Stimulated activated CD8-positive, alpha-beta memory T cell treated with anti-CD3 and anti-CD28 coated beads, Interleukin-4, amount 100 ng/mL, for 24 hours (primary cell): Measurements from ENCODE around the gene SRRM4.
"Not testable (repeated sequence)": the region's sequence is repeated elsewhere in the genome, so short reads cannot be mapped to it uniquely, and the experiment has no call there.

Experiments
- DNase-seq: peaks from one replicate; pipeline ENCODE4 v3.0.0-alpha.2; 2020; ENCODE audit warnings: low read depth

Gene SRRM4

DNA sequence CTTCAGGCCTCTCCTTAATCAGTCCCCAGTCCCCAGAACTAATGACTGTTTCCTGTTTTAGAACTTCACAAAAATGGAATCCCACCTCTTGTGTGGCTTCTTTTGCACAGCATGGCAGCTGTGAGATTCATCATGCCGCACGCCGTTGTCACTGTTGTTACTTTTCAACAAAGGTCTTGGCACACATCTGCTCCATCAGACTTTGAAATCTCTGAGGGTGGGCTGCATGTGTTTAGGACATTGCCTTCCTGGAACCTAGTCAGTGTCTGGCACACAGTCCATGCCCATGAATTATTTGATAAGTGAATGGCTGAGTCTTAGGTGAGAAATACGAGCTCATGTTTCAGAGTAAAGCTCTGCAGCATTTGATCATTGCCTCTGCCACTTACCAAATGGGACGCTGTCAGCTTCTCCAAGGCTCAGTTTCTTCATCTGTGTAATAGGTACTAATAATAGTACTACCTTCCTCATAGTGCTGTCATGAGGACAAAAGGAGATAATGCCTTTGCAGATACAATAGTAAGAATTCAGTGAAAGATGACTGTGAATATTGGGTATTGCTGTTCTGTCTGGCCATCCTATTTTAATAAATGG is 90.4 kb downstream of the SRRM4 start:
- no peak for DNase-seq

DNA sequence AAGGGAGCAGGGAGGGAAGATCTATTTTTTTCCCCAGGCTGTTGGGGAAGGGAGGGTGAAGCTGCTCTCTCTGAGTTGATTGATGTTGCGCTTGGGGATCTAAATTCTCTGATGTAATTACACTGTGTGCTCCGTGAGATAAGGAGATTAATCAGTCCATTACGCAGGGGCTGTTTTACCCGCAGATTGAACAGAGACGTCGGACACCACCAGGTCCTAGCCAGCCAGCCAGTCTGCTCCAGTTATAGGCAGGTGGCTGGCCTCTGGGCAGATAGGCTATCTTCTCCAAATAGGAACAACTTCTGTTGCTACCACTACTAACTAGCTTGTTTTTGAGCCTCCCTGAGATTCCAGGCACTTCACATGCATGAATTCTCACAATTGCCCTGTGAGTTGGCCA is 91.1 kb downstream of the SRRM4 start:
- no peak for DNase-seq

DNA sequence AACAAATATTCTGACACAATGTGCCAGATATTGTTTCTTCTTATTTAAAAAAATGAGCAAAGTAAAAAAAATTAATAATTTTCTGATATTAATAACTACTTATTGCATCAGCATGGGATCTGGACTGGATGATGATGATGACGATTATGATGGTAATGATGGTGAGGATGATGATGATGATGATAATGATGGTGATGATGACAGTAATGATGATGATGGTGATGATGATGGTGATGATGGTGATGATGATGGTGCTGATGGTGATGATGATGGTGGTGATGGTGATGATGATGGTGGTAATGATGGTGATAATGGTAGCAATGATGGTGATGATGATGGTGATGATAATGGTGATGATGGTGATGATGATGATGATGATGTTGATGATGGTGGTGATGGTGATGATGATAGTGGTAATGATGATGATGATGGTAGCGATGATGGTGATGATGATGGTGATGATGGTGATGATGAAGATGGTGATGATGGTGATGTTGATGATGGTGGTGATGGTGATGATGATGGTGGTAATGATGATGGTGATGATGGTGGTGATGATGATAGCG is 94.0 kb downstream of the SRRM4 start:
- no peak for DNase-seq

- no peak for DNase-seq
These were observed 94.6 kb downstream of the SRRM4 start for GRCh38 chr12:119075918-119076317.

- no peak for DNase-seq
These were observed 98.2 kb downstream of the SRRM4 start for GRCh38 chr12:119079530-119079929.

- no peak for DNase-seq
These were observed 100.7 kb downstream of the SRRM4 start for GRCh38 chr12:119082016-119082415.

- DNase-seq, result no peak
These were observed 101.2 kb downstream of the SRRM4 start for GRCh38 chr12:119082496-119082895.

- no peak for DNase-seq
These were observed 107.5 kb downstream of the SRRM4 start for GRCh38 chr12:119088685-119089379.

DNA sequence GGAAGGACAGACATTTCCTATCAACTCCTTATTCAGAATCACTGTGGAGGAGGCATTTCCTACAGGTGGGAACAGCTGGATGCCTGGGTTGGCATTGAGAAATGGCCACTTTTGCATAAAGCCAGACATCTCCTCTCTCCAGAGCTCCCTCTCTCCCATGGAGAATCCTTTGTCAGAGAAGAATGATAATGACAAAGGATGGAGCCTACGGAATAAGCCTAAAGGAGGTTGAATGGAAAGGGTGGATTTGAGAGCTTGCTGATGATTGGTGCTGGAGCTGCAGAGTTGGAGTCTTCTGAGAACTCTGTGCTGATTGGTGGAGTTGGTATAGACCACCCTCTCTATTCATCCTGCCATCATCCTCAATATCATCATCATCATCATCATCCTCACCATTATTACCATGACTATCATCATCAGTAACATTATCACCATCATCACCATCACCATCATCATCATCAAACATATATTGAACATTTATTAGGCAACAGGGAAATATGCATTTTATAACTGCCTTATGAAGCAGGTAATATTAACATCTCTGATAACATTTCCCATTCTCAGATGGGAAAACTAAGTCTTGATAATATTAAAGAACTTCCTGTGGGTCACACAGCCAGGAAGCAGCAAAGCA is 108.2 kb downstream of the SRRM4 start:
- DNase-seq, result no peak

- DNase-seq, result no peak
These were observed 108.9 kb downstream of the SRRM4 start for GRCh38 chr12:119090276-119090675.

- DNase-seq, result no peak
These were observed 109.5 kb downstream of the SRRM4 start for GRCh38 chr12:119090865-119091264.

DNA sequence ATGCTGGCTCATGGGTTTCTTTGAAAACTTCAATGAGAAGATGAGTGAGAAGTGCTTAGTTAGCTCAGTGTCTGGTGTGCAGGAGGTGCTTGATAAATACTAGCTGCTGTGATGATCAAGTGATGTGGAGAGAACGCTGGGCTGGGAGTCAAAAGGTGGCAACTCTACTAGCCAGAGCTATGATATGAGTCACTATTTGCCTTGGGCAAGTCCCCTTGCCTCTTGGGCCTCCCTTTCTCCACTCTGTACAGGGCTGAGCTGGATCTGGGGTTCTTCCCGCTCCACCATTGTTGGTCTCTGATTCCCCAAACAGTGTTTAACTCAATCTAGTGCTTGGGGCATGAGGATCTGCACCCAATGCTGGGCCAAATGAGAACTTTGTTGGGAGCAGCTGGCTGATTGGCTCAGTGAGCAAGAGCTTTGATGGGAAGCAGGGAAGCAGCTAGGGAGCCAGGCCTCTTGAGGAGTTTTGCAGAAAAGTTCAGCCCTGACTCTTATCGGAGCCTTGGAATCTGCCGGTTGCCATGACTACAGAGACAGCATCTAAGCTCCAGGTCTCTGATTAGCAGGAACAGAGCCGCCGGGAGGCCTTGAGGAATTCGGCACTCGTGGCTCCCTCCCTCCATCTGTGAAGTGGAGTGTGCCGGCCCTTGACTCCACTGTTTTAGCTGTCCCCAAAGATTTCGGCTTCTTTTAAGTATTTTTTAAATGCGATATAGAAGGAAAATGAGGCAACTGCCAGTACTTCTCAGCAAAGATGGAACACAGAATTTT is 115.3 kb downstream of the SRRM4 start:
- no peak for DNase-seq

- DNase-seq, result no peak
These were observed 119.6 kb downstream of the SRRM4 start for GRCh38 chr12:119100933-119101332.

GRCh38 chr12:119102274-119102673 is 120.9 kb downstream of the SRRM4 start:
- DNase-seq, result no peak

DNA sequence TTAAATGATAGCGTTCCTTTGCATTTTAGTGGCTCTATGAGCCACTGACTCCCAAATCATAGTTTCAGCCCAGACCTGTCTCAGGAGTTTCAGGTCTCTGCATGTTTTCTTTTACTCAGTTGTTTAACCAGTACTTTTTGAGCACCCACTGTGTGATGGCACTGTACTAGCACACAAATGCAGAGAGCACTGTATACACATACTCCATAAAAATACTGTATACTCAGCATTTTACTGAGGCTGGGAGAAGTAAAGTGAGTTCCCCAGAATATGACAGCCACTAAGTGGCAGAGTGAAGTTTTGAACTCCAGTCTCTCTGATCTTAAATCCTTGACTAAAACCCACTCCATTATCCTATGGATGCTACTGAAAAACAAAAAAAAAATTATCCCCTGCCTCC is 121.4 kb downstream of the SRRM4 start:
- no peak for DNase-seq

- not testable (repeated sequence) for DNase-seq
These were observed 123.6 kb downstream of the SRRM4 start for GRCh38 chr12:119104969-119105368.

GRCh38 chr12:119113496-119113986 is 132.2 kb downstream of the SRRM4 start:
- DNase-seq, result no peak

- no peak for DNase-seq
These were observed 133.0 kb downstream of the SRRM4 start for GRCh38 chr12:119114294-119114693.

GRCh38 chr12:119115296-119115905 is 134.1 kb downstream of the SRRM4 start:
- no peak for DNase-seq

GRCh38 chr12:119117936-119118335 is 136.6 kb downstream of the SRRM4 start:
- DNase-seq, result no peak

DNA sequence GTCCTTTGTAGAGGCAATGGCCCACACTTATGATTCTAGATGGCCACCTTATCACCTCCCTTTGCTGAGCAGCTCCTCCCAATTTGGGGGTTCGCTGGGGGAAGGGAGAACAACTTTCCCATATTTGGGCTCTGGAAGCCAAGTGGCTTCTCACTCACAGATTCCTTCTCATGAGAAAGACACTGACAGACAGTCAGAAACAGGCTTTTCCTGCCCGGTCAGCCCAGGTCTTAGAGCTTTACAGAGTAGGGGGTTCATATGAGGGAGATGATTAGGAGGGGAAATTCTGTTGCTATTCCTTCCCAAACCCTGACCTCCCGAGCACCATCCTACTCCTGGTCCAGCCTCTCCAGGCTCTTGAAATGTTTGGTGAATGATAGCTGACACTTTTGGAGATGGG is 137.3 kb downstream of the SRRM4 start:
- DNase-seq, result no peak

- no peak for DNase-seq
These were observed 140.7 kb downstream of the SRRM4 start for GRCh38 chr12:119122047-119122446.
